Muscle of back (tissue), 11 donors: Measurements from ENCODE around the gene HOXD11. TPM values are rescaled to one million over a fixed set of nuclear protein-coding genes. Genes with fewer than 3 reads are reported as not detected.

Experiments
- DNase-seq, 3 donors: peaks; one replicate each; pipeline versions ENCODE4 v3.0.0 to v3.0.0-alpha.2; 2013
- polyA plus RNA-seq, 10 donors: library from polyadenylated mRNA; unstranded; fragments of 120-200 nt; gene quantifications; one replicate each; pipeline ENCODE4 v1.2.1, GENCODE V29; 2013; ENCODE audit not compliant: insufficient read length in 10 of 10

Gene HOXD11
- polyA plus RNA-seq, 10 donors = not detected

DNA sequence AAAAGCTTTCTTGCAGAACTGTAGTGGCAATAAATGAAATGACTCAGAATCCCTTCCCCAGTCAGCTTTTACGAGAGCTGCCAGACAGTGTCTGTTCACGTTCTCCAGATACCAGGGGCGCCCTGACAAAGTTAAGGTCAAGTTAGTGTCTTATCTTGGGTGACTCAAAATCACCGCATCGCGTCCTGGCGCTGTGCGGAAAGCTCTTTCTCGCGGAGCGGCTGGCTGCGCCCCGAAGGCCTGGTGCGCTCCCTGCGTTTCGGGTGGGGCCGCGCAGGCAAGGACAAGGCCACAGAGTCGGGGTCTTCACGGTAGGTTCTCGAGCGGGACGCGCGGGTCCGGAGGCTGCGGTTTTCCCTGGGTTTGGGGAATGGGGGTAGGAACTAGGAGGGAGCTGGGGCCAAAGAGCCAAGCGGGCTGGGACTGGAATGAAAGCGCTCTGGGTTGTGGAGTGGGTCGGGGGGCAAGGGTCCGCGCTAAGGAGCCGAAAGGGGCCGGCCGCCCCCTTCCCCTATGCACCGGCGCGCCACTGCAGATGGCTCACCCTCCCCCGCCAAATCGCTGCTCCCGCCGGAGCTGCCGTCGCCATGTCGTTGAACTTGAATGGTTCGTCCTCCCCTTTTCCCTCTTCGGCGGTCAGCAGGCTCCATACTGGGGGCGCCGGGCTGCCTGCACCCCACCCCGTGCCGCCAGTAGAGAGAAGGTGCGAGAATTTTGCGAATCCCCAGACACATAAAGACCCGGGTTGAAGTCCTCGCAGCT lies 2.6 kb upstream of the HOXD11 start:
- DNase-seq = no peak

DNA sequence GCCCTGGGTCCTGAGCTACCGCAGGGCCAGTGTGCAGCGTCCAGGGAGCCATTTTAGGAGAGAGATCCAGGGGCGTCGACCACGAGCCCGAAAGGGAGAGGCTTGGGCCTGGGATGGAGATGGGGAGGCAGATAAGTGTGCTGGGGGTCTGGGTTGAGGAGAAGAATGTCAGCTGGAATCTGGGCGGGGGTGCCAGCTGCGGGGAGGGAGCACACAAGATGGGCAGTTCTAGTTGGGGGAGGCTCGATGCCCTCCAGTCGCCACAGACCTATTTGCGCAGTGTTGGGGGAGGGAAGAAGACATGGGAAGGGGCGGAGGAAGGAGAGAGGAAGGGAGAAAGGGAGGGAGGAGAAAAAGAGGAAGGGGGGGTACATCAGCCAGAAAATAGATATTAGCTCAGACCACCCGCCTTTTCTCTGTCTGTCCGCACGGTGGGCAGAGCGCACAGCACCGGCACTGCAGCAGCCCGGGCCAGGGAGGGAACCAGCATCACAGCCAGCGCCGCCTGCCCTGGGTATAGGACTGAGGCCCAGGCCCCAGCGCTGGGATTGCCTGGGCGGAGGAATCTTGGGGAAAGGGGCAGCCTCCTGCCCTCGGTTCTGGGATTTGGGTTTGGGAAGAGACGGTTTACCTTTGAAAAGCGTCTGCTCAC lies 1.9 kb upstream of the HOXD11 start:
- DNase-seq = no peak

DNA sequence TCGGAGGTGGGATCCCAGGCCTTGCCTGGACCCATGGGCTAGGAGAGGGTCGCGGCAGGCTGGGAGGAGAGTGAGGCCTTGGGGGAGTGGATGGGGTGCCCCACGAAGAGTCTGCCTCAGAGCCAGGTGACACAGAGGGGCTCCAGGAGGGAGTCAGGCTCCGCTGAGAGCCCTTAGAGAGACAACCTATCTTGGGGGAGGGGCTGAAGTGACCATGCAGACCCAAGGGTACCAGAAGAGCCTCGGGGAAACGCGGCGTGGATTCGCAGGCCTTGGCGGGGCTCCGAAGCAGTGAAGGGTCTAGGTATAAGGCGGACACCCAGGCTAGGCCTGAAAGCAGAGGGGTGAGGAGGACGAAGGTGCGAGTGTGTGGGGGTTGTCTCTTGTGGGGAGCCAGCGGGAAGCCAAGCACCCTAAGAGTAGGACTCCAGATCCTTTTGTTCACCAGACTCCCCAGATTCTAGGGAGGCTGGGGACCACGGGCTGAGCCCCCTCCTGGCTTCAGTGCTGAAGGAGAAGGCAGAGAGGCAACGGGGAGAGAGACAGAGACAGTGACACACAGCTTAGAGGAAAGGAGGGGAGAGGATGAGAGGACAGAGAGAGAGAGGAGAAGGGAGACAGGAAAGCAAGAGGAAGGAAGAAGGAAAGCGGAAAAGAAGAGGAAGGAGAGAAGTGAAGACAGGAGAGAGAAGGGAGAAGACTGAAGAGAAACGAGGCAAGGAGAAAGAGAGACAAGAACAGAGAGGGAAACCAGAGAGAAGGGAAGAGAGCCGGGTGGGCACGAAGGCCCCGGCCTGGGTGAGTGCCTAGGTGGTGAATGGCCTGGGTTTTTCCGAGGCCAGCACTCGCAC lies 1.1 kb upstream of the HOXD11 start:
- DNase-seq = no peak

DNA sequence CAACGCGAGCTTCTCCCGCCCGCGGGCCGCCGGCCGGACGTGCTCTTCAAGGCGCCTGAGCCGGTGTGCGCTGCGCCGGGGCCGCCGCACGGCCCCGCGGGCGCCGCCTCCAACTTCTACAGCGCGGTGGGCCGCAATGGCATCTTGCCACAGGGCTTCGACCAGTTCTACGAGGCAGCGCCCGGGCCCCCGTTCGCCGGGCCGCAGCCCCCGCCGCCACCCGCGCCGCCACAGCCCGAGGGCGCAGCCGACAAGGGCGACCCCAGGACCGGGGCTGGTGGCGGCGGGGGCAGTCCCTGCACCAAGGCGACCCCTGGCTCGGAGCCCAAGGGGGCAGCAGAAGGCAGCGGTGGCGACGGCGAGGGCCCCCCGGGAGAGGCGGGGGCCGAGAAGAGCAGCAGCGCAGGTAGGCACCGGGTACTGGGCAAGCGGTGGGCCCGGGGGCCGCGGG lies 676 bp downstream of the HOXD11 start:
- no peak for DNase-seq

DNA sequence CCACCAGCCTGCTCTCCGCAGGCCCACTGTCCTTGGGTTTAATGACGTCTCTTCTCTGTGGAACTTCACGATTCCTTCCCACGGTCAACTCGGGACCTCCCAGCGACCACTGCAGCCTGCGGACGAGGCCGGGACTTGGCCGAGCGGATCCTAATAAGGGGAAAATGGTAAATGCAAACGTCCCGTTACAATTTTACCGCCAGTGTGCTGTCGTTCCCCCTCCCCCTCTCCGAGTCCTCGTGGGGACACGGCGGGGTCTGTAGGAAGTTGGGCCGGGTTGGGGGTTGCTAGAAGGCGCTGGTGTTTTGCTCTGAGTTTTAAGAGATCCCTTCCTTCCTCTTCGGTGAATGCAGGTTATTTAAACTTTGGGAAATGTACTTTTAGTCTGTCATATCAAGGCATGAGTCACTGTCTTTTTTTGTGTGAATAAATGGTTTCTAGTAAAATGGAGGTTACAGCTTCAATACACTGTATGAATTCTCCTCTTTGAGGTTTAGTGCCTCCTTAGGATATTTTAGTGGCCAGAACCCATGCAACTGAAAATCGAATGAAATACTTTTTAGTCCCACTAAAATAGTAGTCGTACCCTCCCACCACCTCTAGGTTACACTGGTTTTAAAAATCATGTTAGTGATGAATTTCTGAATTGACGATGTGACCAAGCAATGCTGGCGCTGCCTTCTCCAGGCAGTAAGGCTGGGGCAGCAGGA lies 2.3 kb downstream of the HOXD11 start:
- no peak for DNase-seq

DNA sequence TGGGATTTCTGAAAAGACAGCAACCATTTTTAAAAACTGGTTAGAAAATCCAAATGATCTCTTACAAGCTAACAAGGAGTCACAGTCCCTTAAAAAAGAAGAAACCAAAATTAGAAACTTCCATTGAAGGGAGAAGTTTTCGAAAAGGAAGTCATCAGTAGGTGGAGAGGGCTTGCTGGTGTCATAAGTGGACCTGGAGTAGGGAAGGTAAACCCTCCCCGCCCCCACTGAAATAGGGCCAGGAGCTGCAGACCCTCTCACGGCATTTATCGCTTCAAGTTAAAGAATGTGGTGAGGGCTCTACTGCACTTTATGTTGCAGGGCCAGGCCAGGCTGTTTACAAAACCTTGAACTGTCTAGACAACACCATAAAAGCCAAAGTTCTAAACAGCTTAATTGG lies 2.9 kb downstream of the HOXD11 start:
- no peak for DNase-seq

DNA sequence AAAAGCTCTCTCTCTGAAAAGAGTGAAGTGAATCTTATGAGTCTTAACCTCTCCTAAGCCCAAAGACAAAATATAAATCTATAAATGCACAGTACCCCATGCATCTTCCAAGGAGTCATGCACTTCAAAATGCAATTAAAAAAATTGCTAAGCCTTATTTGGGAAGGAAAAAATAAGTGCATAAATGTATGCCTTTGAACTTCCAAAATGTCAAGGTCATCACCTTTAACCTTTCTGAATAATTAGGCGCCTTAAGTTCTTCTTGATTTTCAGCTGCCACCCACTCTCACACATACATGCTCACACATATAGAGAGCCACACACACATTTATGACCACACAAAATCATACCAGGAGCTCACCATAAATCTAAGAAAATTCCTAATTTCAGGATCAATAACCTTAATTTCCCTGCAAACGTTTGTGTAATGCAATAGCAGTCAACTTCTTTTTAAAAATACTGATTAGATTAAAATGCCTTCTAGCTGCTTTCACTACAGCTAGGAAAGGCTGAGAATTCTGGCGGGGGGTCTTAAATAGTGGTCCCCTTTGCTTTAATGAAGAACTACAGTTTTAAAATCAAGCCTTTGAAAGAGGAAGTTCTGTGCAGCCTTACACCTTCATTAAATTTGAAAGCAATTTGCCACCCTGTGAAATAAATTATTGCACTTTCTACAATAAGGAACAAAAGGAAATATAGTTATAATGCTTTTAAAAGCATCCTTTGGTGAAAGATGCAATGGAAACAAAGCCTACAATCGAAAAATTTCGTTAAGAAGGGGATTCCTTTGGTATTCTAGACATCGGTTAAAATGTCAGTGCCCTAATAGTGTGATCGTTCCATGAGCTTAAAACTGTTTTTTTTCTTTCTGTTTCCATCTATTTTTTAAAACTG lies 3.6 kb downstream of the HOXD11 start:
- DNase-seq = no peak

DNA sequence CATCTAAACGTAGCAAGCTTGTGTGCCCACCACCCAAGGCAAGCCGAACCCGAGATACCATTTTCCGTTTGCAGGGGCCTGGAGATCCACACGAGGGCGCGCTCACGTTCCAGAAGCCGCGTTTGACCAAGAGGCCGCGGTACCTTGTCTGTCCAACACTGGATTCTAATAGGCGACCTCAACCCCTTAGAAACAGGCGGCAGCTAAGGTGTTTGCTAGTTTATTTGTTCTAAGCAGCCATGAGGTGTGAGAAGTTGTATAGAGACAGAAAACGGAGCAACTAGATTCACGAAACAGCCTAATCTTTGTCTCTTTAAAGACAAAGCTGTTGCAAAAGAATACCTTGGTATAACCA lies 4.2 kb downstream of the HOXD11 start:
- DNase-seq = peak in 2 of 3 donors; percentile 73 to 91

DNA sequence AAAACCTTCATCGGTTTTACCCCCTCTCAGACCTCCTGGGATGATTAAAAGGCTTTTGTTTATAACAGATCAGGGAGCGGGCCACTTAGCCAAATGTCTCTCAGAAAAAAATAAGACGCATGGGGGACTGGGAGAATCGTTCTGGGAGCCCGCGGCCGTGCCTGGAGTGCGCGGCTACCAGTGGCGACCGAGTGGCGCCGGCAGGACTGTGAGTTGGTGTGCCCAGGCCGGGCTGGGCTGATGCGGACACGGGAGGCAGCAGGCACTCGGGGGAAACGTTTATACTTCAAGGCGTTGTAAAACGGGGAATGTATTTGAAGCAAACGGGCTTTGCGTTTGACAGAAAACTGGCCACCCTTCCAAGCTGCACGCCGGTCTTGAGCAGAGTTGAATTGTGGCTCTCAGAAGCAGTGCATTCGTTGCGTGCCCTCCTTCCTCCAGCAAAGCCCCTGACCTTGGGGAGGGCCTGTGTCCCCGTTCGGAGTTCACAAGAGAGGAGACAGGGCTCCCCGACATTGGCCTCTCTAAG lies 4.8 kb downstream of the HOXD11 start:
- peak in 1 of 3 donors; percentile 55 for DNase-seq

DNA sequence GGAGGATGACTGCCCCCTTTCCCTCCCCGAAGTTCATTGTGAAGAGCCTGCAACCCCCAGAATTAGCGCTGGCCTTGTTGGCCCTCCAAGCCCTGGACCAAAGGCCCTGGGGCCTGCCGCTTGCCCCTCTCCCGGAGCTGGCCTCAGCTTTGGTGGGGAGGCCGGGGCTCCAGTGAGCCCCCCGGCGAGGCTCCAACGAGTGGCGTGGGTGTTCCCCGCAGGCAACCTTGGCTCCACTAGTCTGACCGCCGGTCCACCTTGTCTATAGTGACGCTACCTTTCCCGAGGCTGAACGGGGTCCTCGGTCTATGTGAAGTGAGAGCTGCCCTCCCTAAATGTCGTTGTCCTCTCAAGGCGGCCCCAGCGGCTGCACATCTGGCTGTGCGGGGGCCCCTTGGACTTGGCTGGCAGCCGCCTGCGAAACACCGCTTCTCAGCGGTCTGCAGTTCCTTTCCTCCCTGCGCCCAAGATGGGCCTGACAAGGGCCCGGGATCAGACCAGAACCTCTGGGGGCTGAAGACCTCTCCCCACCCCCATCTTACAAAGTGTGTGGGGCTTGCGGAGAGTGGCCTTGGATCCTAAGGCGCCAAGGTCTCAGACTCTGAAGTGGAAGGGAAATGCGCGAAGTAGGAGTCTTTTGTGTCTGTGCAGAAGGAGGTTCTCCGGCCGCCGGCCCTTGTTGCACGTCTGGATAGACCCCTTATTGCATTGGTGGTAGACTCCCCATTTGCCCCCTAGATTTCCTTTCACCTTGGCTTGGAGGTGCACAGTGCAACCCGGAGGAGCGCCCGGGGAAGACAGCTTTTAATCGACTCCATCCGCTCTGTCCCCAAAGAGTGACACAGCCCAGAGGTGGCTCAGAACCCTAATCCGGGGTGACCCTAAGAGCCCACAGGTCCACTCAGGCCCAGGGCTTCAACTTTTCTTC lies 5.6 kb downstream of the HOXD11 start:
- peak in 1 of 3 donors; percentile 52 for DNase-seq

DNA sequence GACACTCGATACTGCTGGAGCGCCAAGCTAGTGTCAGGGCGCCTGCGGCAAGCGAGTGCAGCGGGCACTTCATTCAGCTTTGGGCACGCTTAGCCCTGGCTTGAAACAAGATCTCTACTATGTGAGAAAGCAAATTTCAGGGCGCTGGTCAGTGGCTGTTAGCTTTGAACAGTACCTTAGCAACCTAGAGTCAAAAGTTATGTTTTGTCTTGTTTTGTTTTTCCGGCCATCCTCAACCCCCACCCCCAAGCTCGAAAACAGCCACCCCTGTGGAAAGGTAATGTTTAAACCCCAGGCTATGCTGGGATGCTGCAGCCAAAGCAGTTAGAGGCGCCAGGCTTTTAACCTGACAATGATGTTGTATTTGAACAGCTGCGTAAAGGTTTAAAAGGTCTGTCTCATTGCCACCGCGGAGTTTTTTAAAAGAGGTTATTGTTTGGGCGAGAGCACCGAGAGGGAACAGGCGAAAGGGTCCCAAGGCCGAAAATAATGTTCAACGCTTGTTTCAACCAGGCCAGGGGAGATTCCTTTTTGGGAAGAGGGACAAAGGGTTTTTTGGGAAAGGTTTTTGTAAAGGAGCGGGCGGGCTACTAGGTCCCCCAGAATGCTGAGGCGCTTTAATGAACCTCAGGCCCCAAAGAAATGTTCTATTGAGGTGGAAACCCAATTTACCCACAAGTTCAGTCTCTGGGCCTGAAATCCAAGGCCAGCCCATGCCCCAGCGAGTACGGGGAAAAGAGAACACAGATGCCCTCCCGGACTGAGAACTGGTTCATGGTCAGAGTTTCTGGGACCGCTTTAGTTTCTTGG lies 7.2 kb downstream of the HOXD11 start:
- DNase-seq = no peak

DNA sequence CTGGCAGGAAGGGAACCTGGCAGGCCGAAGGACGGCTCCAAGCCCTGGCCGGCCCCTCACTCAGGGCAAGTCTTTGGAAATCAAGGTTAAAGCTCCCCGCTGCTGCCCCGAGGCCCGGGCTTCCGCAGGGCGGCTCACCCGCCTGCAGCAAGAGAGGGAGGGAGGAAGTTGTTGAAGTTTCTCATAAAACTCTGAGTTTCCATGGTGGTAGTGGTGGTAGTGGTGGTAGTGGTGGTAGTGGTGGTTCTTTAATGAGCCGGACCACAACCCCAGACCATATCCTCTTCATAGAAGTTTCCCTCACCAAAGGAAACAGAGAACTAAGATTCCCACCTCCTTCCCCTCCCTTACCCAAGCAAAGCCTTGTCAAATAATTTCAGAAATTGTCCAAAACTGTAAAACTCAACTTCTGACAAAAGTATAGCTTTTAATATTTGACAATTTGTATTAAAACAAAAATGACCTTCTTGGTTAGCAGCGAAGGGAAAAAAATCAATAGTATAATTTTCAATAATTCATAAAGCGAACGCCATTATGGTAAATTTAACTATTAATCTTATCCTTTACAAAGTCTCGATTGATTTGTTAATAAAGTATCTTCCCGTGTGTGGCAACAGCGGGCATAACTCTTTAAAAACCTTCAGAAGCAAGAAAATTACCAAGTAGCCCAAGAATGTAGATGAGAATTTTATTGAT lies 8.0 kb downstream of the HOXD11 start:
- no peak for DNase-seq

DNA sequence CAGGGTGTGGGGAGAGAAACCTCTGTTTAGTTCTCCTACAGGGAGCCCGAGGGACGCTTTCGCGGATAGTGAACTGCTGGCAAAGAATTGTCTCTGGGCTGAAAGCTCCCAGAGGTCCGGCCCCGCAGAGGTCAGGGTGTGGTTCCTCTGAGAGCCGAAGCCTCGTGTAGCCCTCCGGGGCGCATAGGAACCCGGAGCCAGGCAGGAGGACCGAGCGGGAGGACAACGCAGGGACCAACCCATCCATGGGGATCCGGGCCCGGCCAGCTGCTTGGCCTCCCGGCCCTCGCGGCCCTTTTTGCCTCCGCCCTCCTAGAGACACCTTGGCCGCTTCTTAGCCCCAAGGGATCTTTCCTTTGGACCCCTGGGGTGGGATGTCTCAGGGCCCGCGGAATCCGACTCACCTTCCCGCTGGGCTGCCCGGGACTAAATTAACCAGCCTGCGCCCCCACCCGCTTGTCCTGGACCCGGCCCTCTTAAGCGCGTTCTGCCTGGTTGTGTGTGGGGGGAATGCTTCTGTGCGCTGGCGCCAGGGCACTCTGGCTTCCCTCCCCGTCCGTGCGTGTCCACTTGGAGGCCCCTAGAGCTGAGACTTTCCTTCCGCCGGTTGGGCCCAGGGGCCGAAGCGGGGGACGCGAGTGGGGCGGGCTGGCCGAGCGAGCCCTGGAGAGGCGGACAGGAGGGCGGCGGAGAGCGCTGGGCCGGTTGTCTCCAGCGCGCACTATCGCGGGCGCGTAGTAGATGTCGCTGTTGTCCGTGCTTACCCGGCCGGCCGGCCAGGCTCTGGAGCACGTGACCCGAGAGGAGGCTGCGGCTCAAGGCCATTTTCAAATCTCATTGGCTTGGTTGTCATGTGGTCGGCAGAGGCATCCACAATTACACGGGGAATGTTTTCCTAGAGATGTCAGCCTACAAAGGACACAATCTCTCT lies 9.1 kb downstream of the HOXD11 start, which contains the start of gene HOXD10:
Gene HOXD10, plus strand, starts transcription at position 896 of the 931 bp plus-strand sequence. CDS start 56 bp downstream, outside the sequence.
- DNase-seq = peak in 2 of 3 donors; percentile 84 to 91

DNA sequence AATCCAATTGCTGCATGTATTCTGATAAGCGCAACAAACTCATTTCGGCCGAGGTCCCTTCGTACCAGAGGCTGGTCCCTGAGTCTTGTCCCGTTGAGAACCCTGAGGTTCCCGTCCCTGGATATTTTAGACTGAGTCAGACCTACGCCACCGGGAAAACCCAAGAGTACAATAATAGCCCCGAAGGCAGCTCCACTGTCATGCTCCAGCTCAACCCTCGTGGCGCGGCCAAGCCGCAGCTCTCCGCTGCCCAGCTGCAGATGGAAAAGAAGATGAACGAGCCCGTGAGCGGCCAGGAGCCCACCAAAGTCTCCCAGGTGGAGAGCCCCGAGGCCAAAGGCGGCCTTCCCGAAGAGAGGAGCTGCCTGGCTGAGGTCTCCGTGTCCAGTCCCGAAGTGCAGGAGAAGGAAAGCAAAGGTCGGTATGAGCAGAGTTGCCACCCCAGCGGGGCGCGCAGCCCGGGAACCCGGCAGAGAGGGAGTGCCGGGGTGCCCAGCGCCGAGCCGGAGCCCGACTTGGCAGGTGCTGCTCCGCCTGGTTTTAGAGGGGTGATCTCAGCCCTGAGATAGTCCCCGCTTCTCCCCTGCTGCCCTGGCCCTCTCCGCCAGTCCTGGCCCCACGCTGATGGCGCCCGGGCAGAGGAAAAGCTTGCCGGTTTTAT lies 10.2 kb downstream of the HOXD11 start:
- DNase-seq = no peak

DNA sequence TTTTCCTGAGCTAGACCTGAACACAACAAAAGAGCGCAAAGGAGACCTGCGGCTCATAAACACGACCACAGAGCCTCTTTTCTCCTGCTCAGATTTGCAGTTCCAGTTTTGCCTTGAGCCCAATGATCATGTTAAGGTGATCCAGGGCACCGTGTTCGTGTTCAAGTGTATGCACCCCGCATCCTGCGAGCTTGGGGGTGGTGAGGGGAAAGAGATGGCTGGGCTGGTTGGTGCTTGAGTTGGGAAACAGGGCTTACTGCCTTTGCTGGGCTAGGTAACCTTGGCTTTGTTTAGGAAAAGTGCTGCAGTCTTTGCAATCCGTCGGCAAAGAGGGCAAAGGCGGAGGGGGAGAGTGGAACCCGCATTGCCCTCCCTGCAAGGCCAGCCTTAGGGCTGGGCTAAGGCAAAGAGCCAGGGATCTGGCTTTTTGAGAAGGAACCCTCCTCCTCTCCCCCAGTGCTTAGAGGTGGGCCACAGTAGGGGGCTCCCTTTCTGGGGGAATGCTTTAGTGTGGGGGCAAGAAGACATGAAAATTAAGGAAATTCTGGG lies 10.8 kb downstream of the HOXD11 start:
- DNase-seq = no peak
